Measurements from ENCODE around the gene ODF2L. TPM values are rescaled to one million over a fixed set of nuclear protein-coding genes. Genes with fewer than 3 reads are reported as not detected.
"Not testable (repeated sequence)": the region's sequence is repeated elsewhere in the genome, so short reads cannot be mapped to it uniquely, and the experiment has no call there.

The ODF2L gene
- total RNA-seq, 4 donors from 2014 or later, result 48.2 to 111 (median 64.7) TPM

DNA sequence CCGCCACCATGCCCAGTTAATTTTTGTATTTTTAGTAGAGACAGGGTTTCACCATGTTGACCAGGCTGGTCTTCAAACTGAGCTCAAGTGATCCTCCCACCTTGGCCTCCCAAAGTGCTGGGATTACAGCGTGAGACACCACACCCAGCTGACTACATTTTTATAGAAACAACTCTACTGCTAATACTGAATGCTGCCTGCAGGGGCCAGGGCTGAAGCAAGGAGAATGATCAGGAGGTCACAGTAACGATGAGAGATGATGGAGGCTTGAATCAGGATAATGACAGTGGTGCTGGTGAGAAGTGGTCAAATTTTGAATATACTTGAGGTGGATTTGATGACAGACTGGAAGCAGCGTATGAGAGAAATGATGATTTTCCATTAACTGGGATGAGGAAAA is 33.3 kb downstream of the ODF2L start:
- intact Hi-C loops (cut with DNase I), result no loop called here
- peaks cover 0 to 1% of the 10 kb centered on the region in 2 donors for H3K36me3 ChIP-seq
- 98% methylated on average over 4 of the region's 4 CpGs for WGBS, 2 donors
- H3K4me3 ChIP-seq (replicated peaks in 1 of 3), result no peak overlapping the region
- TF ChIP-seq, protein P1, sequence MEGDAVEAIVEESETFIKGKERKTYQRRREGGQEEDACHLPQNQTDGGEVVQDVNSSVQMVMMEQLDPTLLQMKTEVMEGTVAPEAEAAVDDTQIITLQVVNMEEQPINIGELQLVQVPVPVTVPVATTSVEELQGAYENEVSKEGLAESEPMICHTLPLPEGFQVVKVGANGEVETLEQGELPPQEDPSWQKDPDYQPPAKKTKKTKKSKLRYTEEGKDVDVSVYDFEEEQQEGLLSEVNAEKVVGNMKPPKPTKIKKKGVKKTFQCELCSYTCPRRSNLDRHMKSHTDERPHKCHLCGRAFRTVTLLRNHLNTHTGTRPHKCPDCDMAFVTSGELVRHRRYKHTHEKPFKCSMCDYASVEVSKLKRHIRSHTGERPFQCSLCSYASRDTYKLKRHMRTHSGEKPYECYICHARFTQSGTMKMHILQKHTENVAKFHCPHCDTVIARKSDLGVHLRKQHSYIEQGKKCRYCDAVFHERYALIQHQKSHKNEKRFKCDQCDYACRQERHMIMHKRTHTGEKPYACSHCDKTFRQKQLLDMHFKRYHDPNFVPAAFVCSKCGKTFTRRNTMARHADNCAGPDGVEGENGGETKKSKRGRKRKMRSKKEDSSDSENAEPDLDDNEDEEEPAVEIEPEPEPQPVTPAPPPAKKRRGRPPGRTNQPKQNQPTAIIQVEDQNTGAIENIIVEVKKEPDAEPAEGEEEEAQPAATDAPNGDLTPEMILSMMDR (IDR thresholded peaks at IDR 0.05), result no peak
- no peaks in the 10 kb centered on the region for H3K9me3 ChIP-seq
- no peaks in the 10 kb centered on the region for H3K27me3 ChIP-seq
- no peaks in the 10 kb centered on the region for H3K4me1 ChIP-seq
- H3K27ac ChIP-seq, result no peak overlapping the region
- DNase-seq, result no peak

GRCh38 chr1:86357796-86358195 is 38.3 kb downstream of the ODF2L start:
- no peak for TF ChIP-seq POLR2A (IDR thresholded peaks at IDR 0.05)
- TF ChIP-seq, protein P1 (IDR thresholded peaks at IDR 0.05), result no peak
- no peak for DNase-seq
- WGBS, 2 donors, result 89 to 95% methylated on average over 5 of the region's 5 CpGs
- intact Hi-C loops (cut with DNase I), result no loop called here
- Histone ChIP-seq H3K4me1 (no peaks in the 10 kb centered on the region), H3K4me3 (replicated peaks in 1 of 3) (no peak overlapping the region), H3K36me3 (peaks cover 4 to 10% of the 10 kb centered on the region in 2 donors), H3K27me3 (no peaks in the 10 kb centered on the region), H3K27ac (no peak overlapping the region), H3K9me3 (no peaks in the 10 kb centered on the region)

GRCh38 chr1:86356247-86356646 is 39.9 kb downstream of the ODF2L start:
- Histone ChIP-seq H3K36me3 (peaks cover 9 to 10% of the 10 kb centered on the region in 2 donors), H3K9me3 (no peaks in the 10 kb centered on the region), H3K27ac (no peak overlapping the region), H3K4me3 (replicated peaks in 1 of 3) (no peak overlapping the region), H3K4me1 (no peaks in the 10 kb centered on the region), H3K27me3 (no peaks in the 10 kb centered on the region)
- DNase-seq, result no peak
- WGBS, 2 donors, result 84 to 85% methylated on average over 10 of the region's 10 CpGs
- no peak for TF ChIP-seq POLR2A (IDR thresholded peaks at IDR 0.05)
- TF ChIP-seq, protein P1 (IDR thresholded peaks at IDR 0.05), result no peak
- intact Hi-C loops (cut with DNase I), result no loop called here

DNA sequence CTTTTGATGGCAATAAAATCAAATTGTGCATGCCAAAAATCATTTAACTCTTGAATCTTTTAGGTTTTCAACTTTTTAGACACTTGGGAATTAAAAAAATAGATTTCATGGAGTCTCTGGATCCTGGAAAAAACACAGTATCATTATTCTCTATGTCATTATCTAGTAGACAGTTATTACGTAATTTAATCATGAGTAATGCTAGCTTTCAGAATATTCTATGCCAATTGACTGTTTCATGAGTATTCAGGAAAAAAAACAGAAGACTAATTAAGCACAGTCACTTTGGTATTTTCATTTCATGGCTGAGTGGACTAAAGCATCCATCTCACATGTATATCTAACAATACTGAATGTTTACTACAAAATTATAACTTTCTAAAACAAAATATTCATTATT is 44.0 kb downstream of the ODF2L start:
- no peak for DNase-seq
- WGBS, 2 donors, result 89 to 97% methylated on average over 1 of the region's 1 CpG
- Histone ChIP-seq H3K9me3 (no peaks in the 10 kb centered on the region), H3K4me3 (replicated peaks in 1 of 3) (no peak overlapping the region), H3K27ac (no peak overlapping the region), H3K27me3 (no peaks in the 10 kb centered on the region), H3K36me3 (peaks cover 7 to 10% of the 10 kb centered on the region in 2 donors), H3K4me1 (no peaks in the 10 kb centered on the region)
- TF ChIP-seq, protein P1 (IDR thresholded peaks at IDR 0.05), result no peak
- TF ChIP-seq POLR2A (IDR thresholded peaks at IDR 0.05), result no peak
- intact Hi-C loops (cut with DNase I), result no loop called here

GRCh38 chr1:86350230-86350629 is 45.9 kb downstream of the ODF2L start:
- H3K27me3 ChIP-seq; intact Hi-C loops (cut with DNase I); H3K9me3 ChIP-seq; H3K4me3 ChIP-seq (replicated peaks in 1 of 3); H3K27ac ChIP-seq; DNase-seq; H3K4me1 ChIP-seq: not testable (repeated sequence)
- H3K36me3 ChIP-seq, result peaks cover 7 to 10% of the 10 kb centered on the region in 2 donors
- WGBS, 2 donors, result 95 to 97% methylated on average over 3 of the region's 3 CpGs

GRCh38 chr1:86346388-86346787 is 49.7 kb downstream of the ODF2L start:
- TF ChIP-seq, protein P1 (IDR thresholded peaks at IDR 0.05), result no peak
- no peak for TF ChIP-seq POLR2A (IDR thresholded peaks at IDR 0.05)
- DNase-seq, result no peak
- Histone ChIP-seq H3K4me3 (replicated peaks in 1 of 3) (no peak overlapping the region), H3K27me3 (no peaks in the 10 kb centered on the region), H3K36me3 (no peaks in the 10 kb centered on the region), H3K9me3 (no peaks in the 10 kb centered on the region), H3K4me1 (no peaks in the 10 kb centered on the region), H3K27ac (no peak overlapping the region)
- 95 to 100% methylated on average over 1 of the region's 1 CpG for WGBS, 2 donors
- intact Hi-C loops (cut with DNase I), result no loop called here

All from thyroid gland (tissue), 4 donors.